ENCODE measurements around the gene SLAMF9. TPM values are rescaled to one million over a fixed set of nuclear protein-coding genes. Genes with fewer than 3 reads are reported as not detected.

SLAMF9 gene
- total RNA-seq, 1 donor: not detected

- DNase-seq (ENCODE audit: low read depth): no peak
- no peak overlapping the region for H3K4me3 ChIP-seq (ENCODE audit: low read depth, low read length)
- TF ChIP-seq CTCF (IDR thresholded peaks at IDR 0.05; ENCODE audit: insufficient read depth, low read length): no peak
Observed at GRCh38 chr1:159917533-159918351, 36.3 kb downstream of the SLAMF9 start.

- peak; percentile 96 for DNase-seq (ENCODE audit: low read depth)
- H3K4me3 ChIP-seq (ENCODE audit: low read depth, low read length): no peak overlapping the region
- no peak for TF ChIP-seq CTCF (IDR thresholded peaks at IDR 0.05; ENCODE audit: insufficient read depth, low read length)
Observed at GRCh38 chr1:159916242-159917051, 37.6 kb downstream of the SLAMF9 start.

GRCh38 chr1:159915571-159916241 lies 38.3 kb downstream of the SLAMF9 start:
- no peak for TF ChIP-seq CTCF (IDR thresholded peaks at IDR 0.05; ENCODE audit: insufficient read depth, low read length)
- H3K4me3 ChIP-seq (ENCODE audit: low read depth, low read length): no peak overlapping the region
- DNase-seq (ENCODE audit: low read depth): no peak

GRCh38 chr1:159914252-159915018 lies 39.6 kb downstream of the SLAMF9 start:
- H3K4me3 ChIP-seq (ENCODE audit: low read depth, low read length): no peak overlapping the region
- DNase-seq (ENCODE audit: low read depth): no peak
- TF ChIP-seq CTCF (IDR thresholded peaks at IDR 0.05; ENCODE audit: insufficient read depth, low read length): no peak

- H3K4me3 ChIP-seq (ENCODE audit: low read depth, low read length): no peak overlapping the region
- no peak for TF ChIP-seq CTCF (IDR thresholded peaks at IDR 0.05; ENCODE audit: insufficient read depth, low read length)
- no peak for DNase-seq (ENCODE audit: low read depth)
Observed at GRCh38 chr1:159913451-159914192, 40.4 kb downstream of the SLAMF9 start.
